A673 (cell line): ENCODE results near the gene FAM110C.

Experiments used
- EZH2 ChIP-seq: fragments of 200-600 bp; sonication (generic); IDR thresholded peaks from 2 replicates; pipeline ENCODE4 v1.6.1; 2017; ENCODE audit warnings: borderline replicate concordance, low read depth, mild to moderate bottlenecking, mixed read lengths, antibody characterized with exemption, low read length; ENCODE audit not compliant: poor library complexity, severe bottlenecking
- TF ChIP-seq, protein P1 (sequence below): fragments of 300-800, 200-600 bp; sonication (generic); conservative IDR thresholded peaks from 2 replicates; pipeline ENCODE4 v1.5.1; 2017; ENCODE audit warnings: low read depth, mild to moderate bottlenecking, antibody characterized with exemption, low read length, moderate library complexity, mixed read lengths

DNA sequence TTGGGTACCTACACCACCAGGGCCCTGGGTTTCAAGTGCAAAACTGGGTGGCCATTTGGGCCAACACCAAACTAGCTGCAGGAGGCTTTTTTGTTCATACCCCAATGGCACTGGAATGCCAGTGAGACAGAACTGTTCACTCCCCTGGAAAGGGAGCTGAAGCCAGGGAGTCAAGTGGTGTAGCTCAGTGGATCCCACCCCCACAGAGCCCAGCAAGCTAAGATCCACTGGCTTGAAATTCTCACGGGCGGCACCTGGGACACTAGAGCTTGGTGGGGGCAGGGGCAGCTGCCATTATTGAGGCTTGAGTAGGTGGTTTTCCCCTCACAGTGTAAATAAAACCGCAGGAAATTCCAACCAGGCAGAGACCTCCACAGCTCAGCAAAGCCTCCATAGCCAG is 46.0 kb upstream of the FAM110C start:
- TF ChIP-seq, protein P1, sequence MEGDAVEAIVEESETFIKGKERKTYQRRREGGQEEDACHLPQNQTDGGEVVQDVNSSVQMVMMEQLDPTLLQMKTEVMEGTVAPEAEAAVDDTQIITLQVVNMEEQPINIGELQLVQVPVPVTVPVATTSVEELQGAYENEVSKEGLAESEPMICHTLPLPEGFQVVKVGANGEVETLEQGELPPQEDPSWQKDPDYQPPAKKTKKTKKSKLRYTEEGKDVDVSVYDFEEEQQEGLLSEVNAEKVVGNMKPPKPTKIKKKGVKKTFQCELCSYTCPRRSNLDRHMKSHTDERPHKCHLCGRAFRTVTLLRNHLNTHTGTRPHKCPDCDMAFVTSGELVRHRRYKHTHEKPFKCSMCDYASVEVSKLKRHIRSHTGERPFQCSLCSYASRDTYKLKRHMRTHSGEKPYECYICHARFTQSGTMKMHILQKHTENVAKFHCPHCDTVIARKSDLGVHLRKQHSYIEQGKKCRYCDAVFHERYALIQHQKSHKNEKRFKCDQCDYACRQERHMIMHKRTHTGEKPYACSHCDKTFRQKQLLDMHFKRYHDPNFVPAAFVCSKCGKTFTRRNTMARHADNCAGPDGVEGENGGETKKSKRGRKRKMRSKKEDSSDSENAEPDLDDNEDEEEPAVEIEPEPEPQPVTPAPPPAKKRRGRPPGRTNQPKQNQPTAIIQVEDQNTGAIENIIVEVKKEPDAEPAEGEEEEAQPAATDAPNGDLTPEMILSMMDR, result no peak
- no peak for TF ChIP-seq EZH2
